H9 (cell line): ENCODE data around the gene NMUR2. TPM values are rescaled to one million over a fixed set of nuclear protein-coding genes. Genes with fewer than 3 reads are reported as not detected.

Source experiments
- DNase-seq: peaks from one replicate; pipeline ENCODE4 v3.0.0-alpha.2; 2017
- H2AFZ ChIP-seq: one replicate; pipeline ENCODE4 v1.6.1; 2013; ENCODE audit warnings: mild to moderate bottlenecking, low read length, control low read depth, moderate library complexity
- H2AK5ac ChIP-seq: 2 replicates; pipeline ENCODE4 v1.6.1; 2013; ENCODE audit warnings: low read length, control low read depth, mixed read lengths; ENCODE audit not compliant: insufficient read length
- H2BK120ac ChIP-seq: one replicate; pipeline ENCODE4 v1.6.1; 2013; ENCODE audit warnings: low read depth, mild to moderate bottlenecking, low read length, control low read depth, inconsistent platforms; ENCODE audit not compliant: poor library complexity, severe bottlenecking
- H2BK12ac ChIP-seq: 2 replicates; pipeline ENCODE4 v1.6.1; 2013; ENCODE audit warnings: low read length, control low read depth, mixed read lengths, low read depth; ENCODE audit not compliant: insufficient read length
- H2BK15ac ChIP-seq: 2 replicates; pipeline ENCODE4 v1.6.1; 2013; ENCODE audit warnings: low read depth, low read length, control low read depth
- H2BK20ac ChIP-seq: one replicate; pipeline ENCODE4 v1.6.1; 2013; ENCODE audit warnings: low read depth, mild to moderate bottlenecking, low read length, control low read depth, inconsistent platforms; ENCODE audit not compliant: poor library complexity, severe bottlenecking
- H2BK5ac ChIP-seq: 2 replicates; pipeline ENCODE4 v1.6.1; 2013; ENCODE audit warnings: low read length, control low read depth, mixed read lengths; ENCODE audit not compliant: insufficient read length
- H3K14ac ChIP-seq: 2 replicates; pipeline ENCODE4 v1.6.1; 2013; ENCODE audit warnings: low read length, control low read depth; ENCODE audit not compliant: insufficient read depth
- H3K18ac ChIP-seq: 2 replicates; pipeline ENCODE4 v1.6.1; 2013; ENCODE audit warnings: low read depth, mild to moderate bottlenecking, mixed read lengths, low read length, control low read depth; ENCODE audit not compliant: insufficient read length
- H3K23ac ChIP-seq: 2 replicates; pipeline ENCODE4 v1.6.1; 2013; ENCODE audit warnings: low read length, control low read depth, mixed read lengths, low read depth; ENCODE audit not compliant: insufficient read length
- H3K23me2 ChIP-seq: 2 replicates; pipeline ENCODE4 v1.6.1; 2013; ENCODE audit warnings: low read depth, mild to moderate bottlenecking, mixed read lengths, low read length, control low read depth; ENCODE audit not compliant: insufficient read length, poor library complexity, severe bottlenecking
- H3K27ac ChIP-seq: 2 replicates; pipeline ENCODE4 v1.5.1; 2013; ENCODE audit warnings: low read length, control low read depth, mixed read lengths, low read depth; ENCODE audit not compliant: insufficient read length
- H3K27me3 ChIP-seq: 2 replicates; pipeline ENCODE4 v1.6.1; 2013; ENCODE audit warnings: low read length, control low read depth, inconsistent platforms; ENCODE audit not compliant: insufficient read depth
- H3K4ac ChIP-seq: 2 replicates; pipeline ENCODE4 v1.6.1; 2013; ENCODE audit warnings: low read depth, mild to moderate bottlenecking, control low read depth, inconsistent platforms, low read length, moderate library complexity
- H3K4me1 ChIP-seq: 2 replicates; pipeline ENCODE4 v1.6.1; 2013; ENCODE audit warnings: low read length, control low read depth, inconsistent platforms; ENCODE audit not compliant: insufficient read depth
- H3K4me2 ChIP-seq: 2 replicates; pipeline ENCODE4 v1.6.1; 2013; ENCODE audit warnings: low read length, control low read depth, mixed read lengths; ENCODE audit not compliant: insufficient read length, insufficient read depth
- H3K56ac ChIP-seq: 2 replicates; pipeline ENCODE4 v1.6.1; 2013; ENCODE audit warnings: low read depth, mild to moderate bottlenecking, mixed read lengths, low read length, control low read depth; ENCODE audit not compliant: insufficient read length
- H3K79me1 ChIP-seq: 2 replicates; pipeline ENCODE4 v1.6.1; 2013; ENCODE audit warnings: low read depth, mild to moderate bottlenecking, moderate library complexity, low read length, control low read depth, inconsistent platforms; ENCODE audit not compliant: insufficient read depth, poor library complexity, severe bottlenecking
- H3K79me2 ChIP-seq: 2 replicates; pipeline ENCODE4 v1.6.1; 2013; ENCODE audit warnings: low read length, control low read depth, inconsistent platforms; ENCODE audit not compliant: insufficient read depth
- H3K9ac ChIP-seq: 2 replicates; pipeline ENCODE4 v1.6.1; 2013; ENCODE audit warnings: low read length, control low read depth, mixed read lengths; ENCODE audit not compliant: insufficient read length; ENCODE audit errors: extremely low read depth
- H3K9me3 ChIP-seq: one replicate; pipeline ENCODE4 v1.6.1; 2013; ENCODE audit warnings: low read depth, low read length, inconsistent platforms; ENCODE audit not compliant: control insufficient read depth
- H3T11ph ChIP-seq: one replicate; pipeline ENCODE4 v1.6.1; 2013; ENCODE audit warnings: mild to moderate bottlenecking, low read length, control low read depth, inconsistent platforms
- H4K20me1 ChIP-seq: one replicate; pipeline ENCODE4 v1.6.1; 2013; ENCODE audit not compliant: control insufficient read depth, insufficient read length, insufficient read depth
- H4K5ac ChIP-seq: 2 replicates; pipeline ENCODE4 v1.6.1; 2013; ENCODE audit warnings: low read depth, mild to moderate bottlenecking, mixed read lengths, low read length, control low read depth; ENCODE audit not compliant: insufficient read length
- H4K8ac ChIP-seq: replicated peaks from 2 replicates; pipeline ENCODE4 v1.6.1; 2013; ENCODE audit warnings: low read length, control low read depth, mixed read lengths, low read depth; ENCODE audit not compliant: insufficient read length
- H4K91ac ChIP-seq: 2 replicates; pipeline ENCODE4 v1.6.1; 2013; ENCODE audit warnings: low read depth, mild to moderate bottlenecking, moderate library complexity, mixed read lengths, low read length, control low read depth; ENCODE audit not compliant: insufficient read length
- H3K27ac Mint-ChIP-seq, 3 experiments: 2 replicates in 2 of 3; 3 replicates in 1 of 3; pipeline ENCODE4 v1.8.0; 2020 to 2021; ENCODE audit warnings: mixed read lengths in 3 of 3, mild to moderate bottlenecking in 1 of 3, moderate library complexity in 1 of 3
- H3K27me3 Mint-ChIP-seq: 2 replicates; pipeline ENCODE4 v1.8.0; 2021; ENCODE audit warnings: low read depth, mild to moderate bottlenecking, moderate library complexity, mixed read lengths
- H3K36me3 Mint-ChIP-seq, 3 experiments: 2 replicates in 2 of 3; 3 replicates in 1 of 3; pipeline ENCODE4 v1.8.0; 2020 to 2021; ENCODE audit warnings: low read depth in 3 of 3, mixed read lengths in 3 of 3; ENCODE audit not compliant: insufficient read depth in 1 of 3
- H3K4me1 Mint-ChIP-seq, 2 experiments: 2 replicates each; pipeline ENCODE4 v1.8.0; 2020; ENCODE audit warnings: mixed read lengths in 2 of 2
- H3K4me3 Mint-ChIP-seq, 2 experiments: 2 replicates in 1 of 2; 3 replicates in 1 of 2; pipeline ENCODE4 v1.8.0; 2020 to 2021; ENCODE audit warnings: mild to moderate bottlenecking in 2 of 2, mixed read lengths in 2 of 2, moderate library complexity in 1 of 2
- H3K9me3 Mint-ChIP-seq, 2 experiments: 2 replicates in 1 of 2; 3 replicates in 1 of 2; pipeline ENCODE4 v1.8.0; 2020; ENCODE audit warnings: mild to moderate bottlenecking in 2 of 2, mixed read lengths in 2 of 2, moderate library complexity in 1 of 2
- CTCF ChIP-seq: fragments of 200-600 bp; sonication (generic); conservative IDR thresholded peaks from 3 replicates; pipeline ENCODE4 v1.8.0; 2021; ENCODE audit warnings: antibody characterized with exemption, mild to moderate bottlenecking
- WGBS: extraction: QIAGEN DNeasy Blood & Tissue Kit; methylation state at CpG from one replicate; pipeline ENCODE4 v1.1.7; 2013; ENCODE audit warnings: missing lambda C conversion rate, low lambda C conversion rate, mixed read lengths; ENCODE audit not compliant: insufficient read length; ENCODE audit errors: extremely low coverage; 5-methylcytosine and 5-hydroxymethylcytosine counted together
- total RNA-seq: library from RNA; stranded (reverse); gene quantifications from 2 replicates; pipeline ENCODE4 v1.2.1, GENCODE V29; 2021

The NMUR2 gene
- total RNA-seq, 1 experiment from 2014 or later, result 0.11 TPM

- Histone ChIP-seq H3K9me3 (no peaks in the 10 kb centered on the region), H2AK5ac (no peak overlapping the region), H3K4ac (no peak overlapping the region), H4K91ac (no peak overlapping the region), H3K27me3 (no peaks in the 10 kb centered on the region), H2BK5ac (no peak overlapping the region), H3K79me2 (no peaks in the 10 kb centered on the region), H2BK20ac (no peak overlapping the region), H3K14ac (no peak overlapping the region), H3T11ph (no peak overlapping the region), H3K23me2 (no peaks in the 10 kb centered on the region), H3K9ac (no peak overlapping the region), H2BK12ac (no peak overlapping the region), H3K27ac (no peak overlapping the region), H2BK120ac (no peak overlapping the region), H2BK15ac (no peak overlapping the region), H3K4me1 (no peaks in the 10 kb centered on the region), H4K8ac (no peak overlapping the region), H3K56ac (no peak overlapping the region), H3K79me1 (no peaks in the 10 kb centered on the region), H2AFZ (no peak overlapping the region), H4K5ac (no peak overlapping the region), H3K18ac (no peak overlapping the region), H3K23ac (no peak overlapping the region), H3K4me2 (no peak overlapping the region), H4K20me1 (no peaks in the 10 kb centered on the region)
- DNase-seq, result no peak
- no peak for TF ChIP-seq CTCF
- H3K4me1 Mint-ChIP-seq, result no peaks in the 10 kb centered on the region
- no peak overlapping the region for H3K27ac Mint-ChIP-seq
- H3K9me3 Mint-ChIP-seq, result no peaks in the 10 kb centered on the region
- H3K36me3 Mint-ChIP-seq, result no peaks in the 10 kb centered on the region
- H3K27me3 Mint-ChIP-seq, result no peaks in the 10 kb centered on the region
- H3K4me3 Mint-ChIP-seq, result no peak overlapping the region
- WGBS, result no CpG with 5 or more reads among the region's 2 CpGs
Observed at GRCh38 chr5:152424501-152424900, 19.4 kb upstream of the NMUR2 start.
